HepG2 (cell line): ENCODE measurements around the gene ZFHX3. TPM values are rescaled to one million over a fixed set of nuclear protein-coding genes. Genes with fewer than 3 reads are reported as not detected.

Experiments used
- ARNTL ChIP-seq: sonication (generic); formaldehyde crosslinking; IDR thresholded peaks from 2 replicates; pipeline ENCODE4 v1.4.0; 2020; ENCODE audit warnings: mild to moderate bottlenecking, missing genetic modification reagents
- ASH2L ChIP-seq: fragments of 300-600, 200-600 bp; sonication (generic); IDR thresholded peaks from 2 replicates; pipeline ENCODE4 v1.7.0; 2017; ENCODE audit warnings: low read depth, mild to moderate bottlenecking, moderate library complexity, mixed read lengths, low read length; ENCODE audit not compliant: insufficient read length
- FOXK1 ChIP-seq: sonication (generic); formaldehyde crosslinking; IDR thresholded peaks from 2 replicates; pipeline ENCODE4 v1.4.0; 2020; ENCODE audit warnings: low read depth, missing genetic modification reagents, borderline replicate concordance
- HNRNPH1 ChIP-seq: fragments of 200-400 bp; formaldehyde crosslinking; optimal IDR thresholded peaks from 2 replicates; pipeline ENCODE3; 2017; ENCODE audit warnings: mild to moderate bottlenecking, low read depth, low read length
- HOXD1 ChIP-seq: sonication (generic); formaldehyde crosslinking; IDR thresholded peaks from 2 replicates; pipeline ENCODE4 v1.5.0; 2020; ENCODE audit warnings: missing genetic modification reagents
- IRX3 ChIP-seq: sonication (generic); formaldehyde crosslinking; IDR thresholded peaks from 2 replicates; pipeline ENCODE4 v1.8.1; 2023; ENCODE audit warnings: mild to moderate bottlenecking, low read depth, missing genetic modification reagents, borderline replicate concordance
- JDP2 ChIP-seq: sonication (generic); formaldehyde crosslinking; IDR thresholded peaks from 2 replicates; pipeline ENCODE4 v1.8.1; 2022; ENCODE audit warnings: missing genetic modification reagents, borderline replicate concordance
- JUND ChIP-seq: sonication (generic); formaldehyde crosslinking; IDR thresholded peaks from 2 replicates; pipeline ENCODE4 v1.8.0; 2022; ENCODE audit warnings: mild to moderate bottlenecking, missing genetic modification reagents
- LCORL ChIP-seq, 2 experiments: fragments of 450-650 bp in 1 of 2; sonication (generic) in 1 of 2; formaldehyde crosslinking in 1 of 2; IDR thresholded peaks; 2 replicates each; pipeline versions ENCODE4 v1.5.0 to v1.6.1; 2017 to 2020; ENCODE audit warnings: antibody characterized with exemption in 1 of 2, missing genetic modification reagents in 1 of 2
- NR2F6 ChIP-seq, 2 experiments: IDR thresholded peaks; 2 replicates each; pipeline ENCODE4 v1.6.1; 2016; ENCODE audit warnings: antibody characterized with exemption in 1 of 2, mild to moderate bottlenecking in 1 of 2
- PHF8 ChIP-seq: sonication (generic); formaldehyde crosslinking; IDR thresholded peaks from 2 replicates; pipeline ENCODE4 v1.5.0; 2020; ENCODE audit warnings: missing genetic modification reagents
- RBAK ChIP-seq: sonication (generic); formaldehyde crosslinking; IDR thresholded peaks from 2 replicates; pipeline ENCODE4 v1.5.1; 2020; ENCODE audit warnings: mild to moderate bottlenecking, missing genetic modification reagents
- RORA ChIP-seq: sonication (generic); formaldehyde crosslinking; IDR thresholded peaks from 2 replicates; pipeline ENCODE4 v1.5.0; 2020; ENCODE audit warnings: mild to moderate bottlenecking, missing genetic modification reagents, moderate library complexity
- SP140L ChIP-seq: sonication (generic); formaldehyde crosslinking; IDR thresholded peaks from 2 replicates; pipeline ENCODE4 v1.4.0; 2020; ENCODE audit warnings: missing genetic modification reagents, borderline replicate concordance
- SRSF4 ChIP-seq: fragments of 200-400 bp; formaldehyde crosslinking; IDR thresholded peaks from one replicate; pipeline ENCODE4 v1.6.1; 2018; ENCODE audit warnings: mild to moderate bottlenecking, low read depth, low read length, moderate library complexity; ENCODE audit not compliant: poor library complexity, severe bottlenecking
- ZEB1 ChIP-seq: IDR thresholded peaks from 2 replicates; pipeline ENCODE4 v1.6.1; 2012; ENCODE audit warnings: mild to moderate bottlenecking, low read depth, inconsistent platforms; ENCODE audit not compliant: insufficient replicate concordance
- ZGPAT ChIP-seq: IDR thresholded peaks from 2 replicates; pipeline ENCODE4 v1.6.1; 2016; ENCODE audit warnings: mild to moderate bottlenecking
- ZMYM3 ChIP-seq: sonication (generic); formaldehyde crosslinking; IDR thresholded peaks from 2 replicates; pipeline ENCODE4 v1.5.1; 2020; ENCODE audit warnings: mild to moderate bottlenecking, missing genetic modification reagents
- ZNF232 ChIP-seq: sonication (generic); formaldehyde crosslinking; IDR thresholded peaks from 2 replicates; pipeline ENCODE4 v1.4.0; 2020; ENCODE audit warnings: missing genetic modification reagents, borderline replicate concordance
- ZNF430 ChIP-seq: sonication (generic); formaldehyde crosslinking; IDR thresholded peaks from 2 replicates; pipeline ENCODE4 v1.9.0; 2021; ENCODE audit warnings: mild to moderate bottlenecking, missing genetic modification reagents
- ZNF670 ChIP-seq: sonication (generic); formaldehyde crosslinking; IDR thresholded peaks from 2 replicates; pipeline ENCODE4 v1.8.0; 2022; ENCODE audit warnings: mild to moderate bottlenecking, missing genetic modification reagents, borderline replicate concordance
- ZNF724P ChIP-seq: sonication (generic); formaldehyde crosslinking; IDR thresholded peaks from 2 replicates; pipeline ENCODE4 v1.8.0; 2022; ENCODE audit warnings: missing genetic modification reagents, borderline replicate concordance
- ZNF839 ChIP-seq: sonication (generic); formaldehyde crosslinking; IDR thresholded peaks from 2 replicates; pipeline ENCODE4 v1.4.0; 2020; ENCODE audit warnings: missing genetic modification reagents, mild to moderate bottlenecking, borderline replicate concordance
- ZSCAN9 ChIP-seq: IDR thresholded peaks from 2 replicates; pipeline ENCODE4 v1.6.1; 2016; ENCODE audit warnings: borderline replicate concordance
- polyA plus RNA-seq, 8 experiments: library from polyadenylated mRNA; depleted of rRNA in 3 of 8; stranded (reverse) in 7 of 8; unstranded in 1 of 8; fragments of >200 nt; fragmentation: Illumina TruSeq in 4 of 8; extraction: Trizol in 4 of 8; gene quantifications; 2 replicates each; pipeline versions ENCODE4 v1.2.1 to v1.2.3, GENCODE V29; 2011 to 2016; ENCODE audit warnings: low read depth in 4 of 8, missing spikeins in 1 of 8, mixed read lengths in 1 of 8; ENCODE audit not compliant: insufficient read depth in 1 of 8
- total RNA-seq, 5 experiments: library from RNA; depleted of rRNA; stranded (reverse); fragments of >200 nt; fragmentation: Illumina TruSeq; extraction: Trizol; gene quantifications; 2 replicates each; pipeline ENCODE4 v1.2.3, GENCODE V29; 2016; ENCODE audit warnings: low read depth in 1 of 5
- TF ChIP-seq, protein P1 (sequence below): sonication (generic); formaldehyde crosslinking; IDR thresholded peaks from 2 replicates; pipeline ENCODE4 v1.4.0; 2020; ENCODE audit warnings: missing genetic modification reagents
- TF ChIP-seq, protein P2 (sequence below): sonication (generic); formaldehyde crosslinking; IDR thresholded peaks from 2 replicates; pipeline ENCODE4 v1.4.0; 2020; ENCODE audit warnings: missing genetic modification reagents; ENCODE audit errors: not compliant biosample characterization

The ZFHX3 gene
- total and polyA plus RNA-seq, 2 of the 13 experiments (the other 11 are each of a cell fraction or from before 2014, with no cell fraction given), result 5.0 to 6.0 TPM

DNA sequence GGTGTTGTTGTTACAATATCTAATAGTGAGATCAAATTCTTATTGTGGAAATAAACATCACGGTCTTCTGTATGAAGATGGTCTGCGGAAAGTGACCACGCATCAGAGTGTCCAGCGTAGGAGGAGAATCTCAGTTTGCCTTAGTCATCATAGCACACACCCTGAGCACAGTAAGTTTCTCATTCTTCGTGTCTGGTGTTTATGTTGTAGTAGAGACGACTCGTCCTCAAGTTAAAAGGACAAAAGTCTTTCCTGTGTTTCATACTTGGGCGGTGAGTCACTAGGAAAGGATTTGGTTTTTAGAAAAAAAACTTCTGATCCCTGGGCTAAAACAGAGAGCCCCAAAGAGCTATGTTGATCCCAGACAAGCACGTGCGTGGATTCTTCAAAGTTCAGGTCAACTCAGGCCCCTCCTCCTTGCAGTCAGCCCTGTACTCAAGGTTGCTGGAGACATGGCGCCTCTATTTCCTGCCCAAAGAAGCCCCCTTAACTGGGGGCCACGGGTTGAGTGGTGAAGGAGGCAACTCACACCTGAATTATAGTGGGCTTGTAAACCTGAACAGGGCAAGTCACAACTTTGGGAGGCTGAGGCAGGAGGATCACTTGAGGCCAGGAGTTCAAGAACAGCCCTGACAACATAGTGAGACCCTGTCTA lies 170.4 kb downstream of the ZFHX3 start (continued):
- TF ChIP-seq, protein P1, sequence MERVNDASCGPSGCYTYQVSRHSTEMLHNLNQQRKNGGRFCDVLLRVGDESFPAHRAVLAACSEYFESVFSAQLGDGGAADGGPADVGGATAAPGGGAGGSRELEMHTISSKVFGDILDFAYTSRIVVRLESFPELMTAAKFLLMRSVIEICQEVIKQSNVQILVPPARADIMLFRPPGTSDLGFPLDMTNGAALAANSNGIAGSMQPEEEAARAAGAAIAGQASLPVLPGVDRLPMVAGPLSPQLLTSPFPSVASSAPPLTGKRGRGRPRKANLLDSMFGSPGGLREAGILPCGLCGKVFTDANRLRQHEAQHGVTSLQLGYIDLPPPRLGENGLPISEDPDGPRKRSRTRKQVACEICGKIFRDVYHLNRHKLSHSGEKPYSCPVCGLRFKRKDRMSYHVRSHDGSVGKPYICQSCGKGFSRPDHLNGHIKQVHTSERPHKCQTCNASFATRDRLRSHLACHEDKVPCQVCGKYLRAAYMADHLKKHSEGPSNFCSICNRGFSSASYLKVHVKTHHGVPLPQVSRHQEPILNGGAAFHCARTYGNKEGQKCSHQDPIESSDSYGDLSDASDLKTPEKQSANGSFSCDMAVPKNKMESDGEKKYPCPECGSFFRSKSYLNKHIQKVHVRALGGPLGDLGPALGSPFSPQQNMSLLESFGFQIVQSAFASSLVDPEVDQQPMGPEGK (CRISPR knock-in tag), result peak; percentile 86
- peak; percentile 96 for TF ChIP-seq ZSCAN9
- TF ChIP-seq ZNF430 (CRISPR knock-in tag), result peak; percentile 92
- TF ChIP-seq ZNF839, result no peak
- TF ChIP-seq ZNF670 (CRISPR knock-in tag), result peak; percentile 50; the same call in 1 of the 2 replicates
- TF ChIP-seq FOXK1 (CRISPR knock-in tag), result peak; percentile 92
- no peak for TF ChIP-seq SRSF4
- peak; percentile 38; the same call in 1 of the 2 replicates for TF ChIP-seq IRX3
- TF ChIP-seq RBAK (CRISPR knock-in tag), result no peak
- peak; percentile 67; the same call in 1 of the 2 replicates for TF ChIP-seq ARNTL (CRISPR knock-in tag)
- 0 out of 2 replicates have a peak, but pooled peaks have one; percentile 42 for TF ChIP-seq SP140L
- no peak for TF ChIP-seq JDP2
- TF ChIP-seq ZNF232 (CRISPR knock-in tag), result peak; percentile 78; the same call in 1 of the 2 replicates
- TF ChIP-seq PHF8, result no peak
- TF ChIP-seq HNRNPH1, result no peak
- TF ChIP-seq RORA (CRISPR knock-in tag), result no peak
- TF ChIP-seq NR2F6 (IDR thresholded peaks at IDR 0.05), result peak; percentile 88
- TF ChIP-seq NR2F6 (CRISPR knock-in tag; IDR thresholded peaks at IDR 0.05), result peak; percentile 88
- TF ChIP-seq, protein P2, sequence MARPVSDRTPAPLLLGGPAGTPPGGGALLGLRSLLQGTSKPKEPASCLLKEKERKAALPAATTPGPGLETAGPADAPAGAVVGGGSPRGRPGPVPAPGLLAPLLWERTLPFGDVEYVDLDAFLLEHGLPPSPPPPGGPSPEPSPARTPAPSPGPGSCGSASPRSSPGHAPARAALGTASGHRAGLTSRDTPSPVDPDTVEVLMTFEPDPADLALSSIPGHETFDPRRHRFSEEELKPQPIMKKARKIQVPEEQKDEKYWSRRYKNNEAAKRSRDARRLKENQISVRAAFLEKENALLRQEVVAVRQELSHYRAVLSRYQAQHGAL (CRISPR knock-in tag), result no peak
- TF ChIP-seq ZEB1, result peak; percentile 32
- TF ChIP-seq ZMYM3 (CRISPR knock-in tag), result peak; percentile 65; the same call in 1 of the 2 replicates
- peak; percentile 90 for TF ChIP-seq ZGPAT (CRISPR knock-in tag)
- TF ChIP-seq ZNF724P (CRISPR knock-in tag), result no peak
- TF ChIP-seq ASH2L, result peak; percentile 92
- no peak for TF ChIP-seq HOXD1 (CRISPR knock-in tag)
- peak; percentile 99 for TF ChIP-seq JUND
- peak; percentile 62; the same call in 1 of the 2 replicates for TF ChIP-seq LCORL (IDR thresholded peaks at IDR 0.05)
- peak; percentile 95 for TF ChIP-seq LCORL (CRISPR knock-in tag; IDR thresholded peaks at IDR 0.05)
